H1 (cell line): ENCODE data around the gene CEP95. TPM values are rescaled to one million over a fixed set of nuclear protein-coding genes. Genes with fewer than 3 reads are reported as not detected.

Experiments
- CTCF ChIA-PET: fragments of 300-600 bp; sonication (Branson Sonifier 250); formaldehyde crosslinking; loops from one replicate; lab custom pipeline; 2021; ENCODE audit not compliant: partially characterized antibody; lab: Charles Lee
- POLR2A ChIA-PET: fragments of 300-600 bp; sonication (Branson Sonifier 250); formaldehyde crosslinking; loops from one replicate; lab custom pipeline; 2021; ENCODE audit warnings: inconsistent platforms; ENCODE audit not compliant: partially characterized antibody; lab: Charles Lee
- DNase-seq, 2 experiments: peaks; one replicate each; pipeline versions ENCODE4 v3.0.0 to v3.0.0-alpha.2; 2010 to 2022; ENCODE audit warnings: low spot score in 2 of 2, low read depth in 1 of 2, mixed read lengths in 1 of 2
- FAIRE-seq: peaks from 2 replicates; lab custom pipeline; 2011; peaks lifted over from hg19 to GRCh38; lab: Jason Lieb, UNC
- H2AFZ ChIP-seq: 2 replicates; pipeline ENCODE4 v1.8.1; 2012; ENCODE audit warnings: low read length, inconsistent platforms
- H2AK5ac ChIP-seq: 2 replicates; pipeline ENCODE4 v1.6.1; 2013; ENCODE audit warnings: low read depth, low read length
- H2BK120ac ChIP-seq: replicated peaks from 2 replicates; pipeline ENCODE3; 2013; ENCODE audit warnings: low read depth, low read length, inconsistent platforms
- H2BK12ac ChIP-seq: 2 replicates; pipeline ENCODE4 v1.6.1; 2013; ENCODE audit warnings: low read depth, low read length
- H2BK15ac ChIP-seq: 2 replicates; pipeline ENCODE4 v1.6.1; 2013; ENCODE audit warnings: low read length
- H2BK20ac ChIP-seq: 2 replicates; pipeline ENCODE4 v1.6.1; 2013; ENCODE audit warnings: low read length
- H2BK5ac ChIP-seq: 2 replicates; pipeline ENCODE4 v1.6.1; 2013; ENCODE audit warnings: low read depth, low read length
- H3K14ac ChIP-seq: 2 replicates; pipeline ENCODE4 v1.6.1; 2013; ENCODE audit warnings: inconsistent platforms; ENCODE audit not compliant: insufficient read length
- H3K18ac ChIP-seq: 2 replicates; pipeline ENCODE4 v1.6.1; 2013; ENCODE audit warnings: low read length; ENCODE audit errors: extremely low read depth
- H3K23ac ChIP-seq: 2 replicates; pipeline ENCODE4 v1.6.1; 2013; ENCODE audit warnings: inconsistent platforms; ENCODE audit not compliant: insufficient read length
- H3K23me2 ChIP-seq: 2 replicates; pipeline ENCODE4 v1.6.1; 2013; ENCODE audit warnings: low read depth, low read length
- H3K27ac ChIP-seq: 2 replicates; pipeline ENCODE4 v1.6.1; 2011; ENCODE audit warnings: low read depth, low read length, inconsistent platforms
- H3K27me3 ChIP-seq, 4 experiments: replicated peaks in 1 of 4; 1 replicate in 1 of 4; 2 replicates in 3 of 4; pipeline versions ENCODE4 v1.6.1 to v1.8.1; 2011 to 2013; ENCODE audit warnings: low read length in 3 of 4, mild to moderate bottlenecking in 3 of 4, inconsistent platforms in 2 of 4, mixed read lengths in 2 of 4, moderate library complexity in 1 of 4; ENCODE audit not compliant: control insufficient read depth in 3 of 4, insufficient read depth in 3 of 4; ENCODE audit errors: extremely low read depth in 1 of 4
- H3K36me3 ChIP-seq, 4 experiments: 2 replicates each; pipeline versions ENCODE4 v1.6.1 to v1.8.1; 2011 to 2013; ENCODE audit warnings: mild to moderate bottlenecking in 4 of 4, low read length in 3 of 4, moderate library complexity in 2 of 4, control low read depth in 1 of 4, inconsistent platforms in 1 of 4; ENCODE audit not compliant: insufficient read depth in 4 of 4, control insufficient read depth in 2 of 4
- H3K4ac ChIP-seq: replicated peaks from 2 replicates; pipeline ENCODE3; 2013; ENCODE audit warnings: low read length, low read depth, mixed read lengths, inconsistent platforms; ENCODE audit not compliant: insufficient read length
- H3K4me1 ChIP-seq, 4 experiments: replicated peaks in 1 of 4; 1 replicate in 1 of 4; 2 replicates in 3 of 4; pipeline versions ENCODE4 v1.6.1 to v1.8.1; 2011 to 2013; ENCODE audit warnings: low read length in 3 of 4, inconsistent platforms in 2 of 4, mixed read lengths in 1 of 4; ENCODE audit not compliant: insufficient read depth in 4 of 4, control insufficient read depth in 3 of 4
- H3K4me2 ChIP-seq, 2 experiments: 2 replicates each; pipeline versions ENCODE4 v1.6.1 to v1.8.1; 2011 to 2013; ENCODE audit warnings: low read depth in 2 of 2, low read length in 2 of 2, control low read depth in 1 of 2, inconsistent platforms in 1 of 2, mild to moderate bottlenecking in 1 of 2; ENCODE audit not compliant: insufficient read depth in 1 of 2
- H3K4me3 ChIP-seq, 4 experiments: fragments of 200-600, 300-600 bp in 1 of 4; sonication (generic), shearing (Covaris generic), sonication (Bioruptor Twin) in 1 of 4; 2 replicates each; pipeline versions ENCODE4 v1.5.1 to v1.8.1; 2011 to 2016; ENCODE audit warnings: low read length in 4 of 4, low read depth in 3 of 4, control low read depth in 2 of 4, inconsistent platforms in 2 of 4, mild to moderate bottlenecking in 2 of 4, mixed read lengths in 1 of 4, moderate library complexity in 1 of 4; ENCODE audit not compliant: insufficient read depth in 2 of 4; ENCODE audit errors: extremely low read depth in 1 of 4
- H3K56ac ChIP-seq: replicated peaks from 2 replicates; pipeline ENCODE3; 2013; ENCODE audit warnings: low read depth, mild to moderate bottlenecking, mixed read lengths, low read length, inconsistent platforms; ENCODE audit not compliant: insufficient read length
- H3K79me1 ChIP-seq: 2 replicates; pipeline ENCODE4 v1.6.1; 2013; ENCODE audit warnings: low read depth, low read length, control low read depth
- H3K79me2 ChIP-seq, 2 experiments: 2 replicates each; pipeline versions ENCODE4 v1.6.1 to v1.8.1; 2012 to 2013; ENCODE audit warnings: low read length in 2 of 2, mild to moderate bottlenecking in 2 of 2, inconsistent platforms in 1 of 2; ENCODE audit not compliant: insufficient read depth in 2 of 2, control insufficient read depth in 1 of 2
- H3K9ac ChIP-seq, 4 experiments: replicated peaks in 1 of 4; 1 replicate in 1 of 4; 2 replicates in 3 of 4; pipeline versions ENCODE4 v1.6.1 to v1.8.1; 2011 to 2013; ENCODE audit warnings: low read depth in 3 of 4, low read length in 3 of 4, control low read depth in 2 of 4, mild to moderate bottlenecking in 2 of 4, moderate library complexity in 2 of 4, inconsistent platforms in 1 of 4; ENCODE audit errors: extremely low read depth in 1 of 4
- H3K9me3 ChIP-seq, 2 experiments: 2 replicates each; pipeline versions ENCODE4 v1.6.1 to v1.8.1; 2012 to 2013; ENCODE audit warnings: mild to moderate bottlenecking in 2 of 2, moderate library complexity in 2 of 2, control low read depth in 1 of 2, inconsistent platforms in 1 of 2, low read depth in 1 of 2, low read length in 1 of 2, mixed read lengths in 1 of 2; ENCODE audit not compliant: insufficient read depth in 2 of 2
- H4K20me1 ChIP-seq, 2 experiments: replicated peaks in 1 of 2; 2 replicates each; pipeline versions ENCODE3 to v1.8.1; 2011 to 2013; ENCODE audit warnings: inconsistent platforms in 2 of 2, low read length in 2 of 2, mild to moderate bottlenecking in 1 of 2; ENCODE audit not compliant: insufficient read depth in 2 of 2, control insufficient read depth in 1 of 2
- H4K5ac ChIP-seq: 2 replicates; pipeline ENCODE4 v1.6.1; 2013; ENCODE audit warnings: low read length, low read depth, mixed read lengths, inconsistent platforms; ENCODE audit not compliant: insufficient read length
- H4K8ac ChIP-seq: 2 replicates; pipeline ENCODE4 v1.8.0; 2013; ENCODE audit warnings: mild to moderate bottlenecking, moderate library complexity, low read length, inconsistent platforms; ENCODE audit not compliant: insufficient read depth; ENCODE audit errors: extremely low read depth
- H4K91ac ChIP-seq: replicated peaks from 2 replicates; pipeline ENCODE3; 2013; ENCODE audit warnings: low read length, mixed read lengths, inconsistent platforms; ENCODE audit not compliant: insufficient read length
- ATF2 ChIP-seq: IDR thresholded peaks from 2 replicates; pipeline ENCODE4 v1.6.1; 2012; ENCODE audit warnings: low read length, inconsistent platforms
- CEBPB ChIP-seq: IDR thresholded peaks from 2 replicates; pipeline ENCODE4 v1.6.1; 2012; ENCODE audit warnings: low read depth, low read length
- CHD1 ChIP-seq: IDR thresholded peaks from 2 replicates; pipeline ENCODE4 v1.6.1; 2012; ENCODE audit warnings: low read depth, low read length, improper control_type of control experiment
- E2F6 ChIP-seq: IDR thresholded peaks from 2 replicates; pipeline ENCODE4 v1.6.1; 2012; ENCODE audit warnings: inconsistent platforms
- HDAC2 ChIP-seq, 2 experiments: fragments of 300-600 bp in 1 of 2; sonication (generic) in 1 of 2; IDR thresholded peaks; 2 replicates each; pipeline ENCODE4 v1.6.1; 2011 to 2012; ENCODE audit warnings: low read depth in 2 of 2, low read length in 2 of 2, mild to moderate bottlenecking in 2 of 2, moderate library complexity in 2 of 2, borderline replicate concordance in 1 of 2, inconsistent platforms in 1 of 2
- KDM1A ChIP-seq: fragments of 200-600, 300-600 bp; sonication (generic); IDR thresholded peaks from 2 replicates; pipeline ENCODE4 v1.7.1; 2016; ENCODE audit warnings: mild to moderate bottlenecking, low read length, borderline replicate concordance
- MAX ChIP-seq: IDR thresholded peaks from 2 replicates; pipeline ENCODE4 v1.6.1; 2012; ENCODE audit warnings: inconsistent platforms
- NANOG ChIP-seq: IDR thresholded peaks from 2 replicates; pipeline ENCODE4 v1.6.1; 2011; ENCODE audit warnings: low read length, low read depth, mild to moderate bottlenecking, inconsistent platforms; ENCODE audit not compliant: insufficient read depth, poor library complexity, severe bottlenecking
- POLR2AphosphoS5 ChIP-seq: IDR thresholded peaks from 2 replicates; pipeline ENCODE4 v1.6.1; 2011; ENCODE audit warnings: low read depth, low read length
- SP1 ChIP-seq: IDR thresholded peaks from 2 replicates; pipeline ENCODE4 v1.6.1; 2011; ENCODE audit warnings: low read depth, low read length
- TBP ChIP-seq: IDR thresholded peaks from 2 replicates; pipeline ENCODE4 v1.6.1; 2011; ENCODE audit warnings: low read depth, low read length, improper control_type of control experiment
- YY1 ChIP-seq: IDR thresholded peaks from 2 replicates; pipeline ENCODE4 v1.6.1; 2011; ENCODE audit warnings: low read depth, mild to moderate bottlenecking, low read length
- WGBS, 2 experiments: shearing (Covaris generic) in 1 of 2; methylation state at CpG; one replicate each; pipeline versions ENCODE4 v1.1.6 to v1.1.7; 2013 to 2015; ENCODE audit warnings: low lambda C conversion rate in 2 of 2, mixed read lengths in 2 of 2, inconsistent platforms in 1 of 2, low coverage in 1 of 2, missing lambda C conversion rate in 1 of 2; ENCODE audit not compliant: insufficient replicate concordance in 2 of 2, insufficient coverage in 1 of 2, insufficient read length in 1 of 2; ENCODE audit errors: extremely low coverage in 1 of 2, missing lambda C conversion rate in 1 of 2; 5-methylcytosine and 5-hydroxymethylcytosine counted together
- polyA plus RNA-seq, 7 experiments: library from polyadenylated mRNA; depleted of rRNA in 3 of 7; stranded (reverse) in 5 of 7; unstranded in 2 of 7; fragments of >200 nt in 5 of 7; fragments of 200-250 nt in 2 of 7; gene quantifications; 1 replicate in 5 of 7; 2 replicates in 1 of 7; 4 replicates in 1 of 7; pipeline versions ENCODE4 v1.2.1 to v1.2.3, GENCODE V29; 2011 to 2013; ENCODE audit warnings: missing spikeins in 2 of 7, mixed read lengths in 2 of 7
- total RNA-seq: library from RNA; stranded (reverse); fragmentation: NEBNext Ultra II Directional; extraction: Animal tissue kit (Norgen Biotek cat#: 25700); gene quantifications from 2 replicates; pipeline ENCODE4 v1.2.1, GENCODE V29; 2021

The CEP95 gene
- total and polyA plus RNA-seq, 2 of the 8 experiments (the other 6 are each of a cell fraction or from before 2014, with no cell fraction given), result 22.3 to 51.5 TPM

- no peak overlapping the region for H3K56ac ChIP-seq
- H2AFZ ChIP-seq, result no peak overlapping the region
- no peak overlapping the region for H4K5ac ChIP-seq
- no peak overlapping the region for H3K27ac ChIP-seq
- H4K91ac ChIP-seq, result no peak overlapping the region
- H2BK20ac ChIP-seq, result no peak overlapping the region
- no peak overlapping the region for H2BK12ac ChIP-seq
- H3K4me2 ChIP-seq, result no peak overlapping the region
- no peak overlapping the region for H3K4ac ChIP-seq
- H3K36me3 ChIP-seq, result peaks cover 49 to 96% (median 84%) of the 10 kb centered on the region in 4 experiments
- ChIA-PET POLR2A (interaction anchor here (1.1 to 7.5 kb wide), 4 partner anchors 10 to 29 kb away, joined by 4 to 56 read pairs (median 28); partner anchors contain the start of genes CEP95, DDX5 and POLG2), CTCF (no interaction called here)
- H3K18ac ChIP-seq, result no peak overlapping the region
- no peaks in the 10 kb centered on the region for H3K23me2 ChIP-seq
- no peak overlapping the region for H3K4me3 ChIP-seq
- H2BK5ac ChIP-seq, result no peak overlapping the region
- 87% methylated on average over 2 of the region's 2 CpGs; no CpG with 5 or more reads in 1 of the 2 experiments for WGBS, 2 experiments
- no peaks in the 10 kb centered on the region for H3K27me3 ChIP-seq
- no peaks in the 10 kb centered on the region for H3K9me3 ChIP-seq
- DNase-seq (no peak), FAIRE-seq (no peak)
- no peak overlapping the region for H2BK15ac ChIP-seq
- no peaks in the 10 kb centered on the region for H3K4me1 ChIP-seq
- H3K79me2 ChIP-seq, result no peaks in the 10 kb centered on the region
- H4K8ac ChIP-seq, result no peak overlapping the region
- H2AK5ac ChIP-seq, result no peak overlapping the region
- TF ChIP-seq ATF2 (no peak), KDM1A (no peak), TBP (no peak), E2F6 (no peak), NANOG (no peak), CHD1 (no peak), POLR2AphosphoS5 (no peak), CEBPB (no peak), SP1 (no peak), MAX (no peak), HDAC2 (IDR thresholded peaks at IDR 0.05; ENCODE audit: borderline replicate concordance in 1 of 2, low read depth in 2 of 2, low read length in 2 of 2) (no peak), YY1 (no peak)
- H3K79me1 ChIP-seq, result no peaks in the 10 kb centered on the region
- H3K23ac ChIP-seq, result no peak overlapping the region
- H2BK120ac ChIP-seq, result no peak overlapping the region
- no peak overlapping the region for H3K14ac ChIP-seq
- H4K20me1 ChIP-seq, result peaks cover 0 to 4% of the 10 kb centered on the region in 2 experiments
- no peak overlapping the region for H3K9ac ChIP-seq
These were observed 21.1 kb downstream of the CEP95 start for GRCh38 chr17:64527914-64528313.
